MG63 (cell line): Measurements from ENCODE around the gene NSMF. TPM values are rescaled to one million over a fixed set of nuclear protein-coding genes. Genes with fewer than 3 reads are reported as not detected.

Source experiments
- DNase-seq: peaks from one replicate; pipeline ENCODE4 v3.0.0-alpha.2; 2020
- H3K27me3 ChIP-seq: fragments of 250-450 bp; sonication (Bioruptor Pico); 2 replicates; pipeline ENCODE4 v1.5.1; 2020; ENCODE audit warnings: mild to moderate bottlenecking, moderate library complexity
- H3K36me3 ChIP-seq: fragments of 250-450 bp; sonication (Bioruptor Pico); 2 replicates; pipeline ENCODE4 v1.5.1; 2020; ENCODE audit warnings: mild to moderate bottlenecking, moderate library complexity
- H3K4me3 ChIP-seq: fragments of 250-450 bp; sonication (Bioruptor Pico); 2 replicates; pipeline ENCODE4 v1.5.1; 2020; ENCODE audit warnings: mild to moderate bottlenecking, moderate library complexity
- H3K9me3 ChIP-seq: fragments of 250-450 bp; sonication (Bioruptor Pico); 2 replicates; pipeline ENCODE4 v1.5.1; 2020; ENCODE audit warnings: mild to moderate bottlenecking, moderate library complexity
- total RNA-seq: library from RNA; depleted of rRNA; stranded (reverse); fragments of >200 nt; shearing (Covaris generic); gene quantifications from 2 replicates; pipeline ENCODE4 v1.2.3, GENCODE V29; 2014; ENCODE audit warnings: low replicate concordance; rRNA removed

The NSMF gene
- total RNA-seq, 1 experiment from 2014 or later: 29.1 TPM

GRCh38 chr9:137406085-137406760 is 52.9 kb downstream of the NSMF start:
- no peak overlapping the region for H3K4me3 ChIP-seq
- H3K27me3 ChIP-seq: no peaks in the 10 kb centered on the region
- H3K36me3 ChIP-seq: no peaks in the 10 kb centered on the region
- H3K9me3 ChIP-seq: no peaks in the 10 kb centered on the region
- no peak for DNase-seq

GRCh38 chr9:137405677-137406081 is 53.5 kb downstream of the NSMF start:
- H3K36me3 ChIP-seq: no peaks in the 10 kb centered on the region
- DNase-seq: no peak
- H3K9me3 ChIP-seq: no peaks in the 10 kb centered on the region
- H3K4me3 ChIP-seq: no peak overlapping the region
- no peaks in the 10 kb centered on the region for H3K27me3 ChIP-seq

- no peaks in the 10 kb centered on the region for H3K36me3 ChIP-seq
- no peaks in the 10 kb centered on the region for H3K27me3 ChIP-seq
- no peak overlapping the region for H3K4me3 ChIP-seq
- no peak for DNase-seq
- no peaks in the 10 kb centered on the region for H3K9me3 ChIP-seq
These were observed 54.1 kb downstream of the NSMF start for GRCh38 chr9:137404961-137405567.

GRCh38 chr9:137403269-137403668 is 55.9 kb downstream of the NSMF start:
- Histone ChIP-seq H3K27me3 (no peaks in the 10 kb centered on the region), H3K9me3 (no peaks in the 10 kb centered on the region), H3K4me3 (no peak overlapping the region), H3K36me3 (no peaks in the 10 kb centered on the region)
- DNase-seq: no peak

GRCh38 chr9:137402746-137403145 is 56.4 kb downstream of the NSMF start:
- H3K27me3 ChIP-seq: no peaks in the 10 kb centered on the region
- H3K4me3 ChIP-seq: no peak overlapping the region
- H3K9me3 ChIP-seq: no peaks in the 10 kb centered on the region
- no peaks in the 10 kb centered on the region for H3K36me3 ChIP-seq
- DNase-seq: no peak

GRCh38 chr9:137398561-137399468 is 60.3 kb downstream of the NSMF start:
- Histone ChIP-seq H3K27me3 (no peaks in the 10 kb centered on the region), H3K9me3 (no peaks in the 10 kb centered on the region), H3K36me3 (no peaks in the 10 kb centered on the region), H3K4me3 (no peak overlapping the region)
- DNase-seq: no peak

GRCh38 chr9:137397675-137398423 is 61.3 kb downstream of the NSMF start:
- no peaks in the 10 kb centered on the region for H3K9me3 ChIP-seq
- H3K36me3 ChIP-seq: no peaks in the 10 kb centered on the region
- no peaks in the 10 kb centered on the region for H3K27me3 ChIP-seq
- no peak overlapping the region for H3K4me3 ChIP-seq
- no peak for DNase-seq

Other genes with a start within 250 kb of the NSMF start
- gene RNF208, start 237.1 kb downstream of the NSMF start, total RNA-seq: not detected in 2 replicates
- gene CYSRT1, start 234.2 kb downstream of the NSMF start, total RNA-seq: 0.89 and 1.5 TPM in 2 replicates
- not detected in 2 replicates for gene RNF224, start 231.8 kb downstream of the NSMF start, total RNA-seq
- not detected in 2 replicates for gene SLC34A3, start 228.4 kb downstream of the NSMF start, total RNA-seq
- gene TUBB4B, start 218.0 kb downstream of the NSMF start, total RNA-seq: 577 and 829 TPM in 2 replicates
- gene STPG3, start 208.0 kb downstream of the NSMF start, total RNA-seq: not detected in 2 replicates
- gene NELFB, start 204.0 kb downstream of the NSMF start, total RNA-seq: 56.3 and 75.6 TPM in 2 replicates
- 2.3 and 2.9 TPM in 2 replicates for gene TOR4A, start 181.6 kb downstream of the NSMF start, total RNA-seq
- gene NRARP, start 157.1 kb downstream of the NSMF start, total RNA-seq: 0.16 TPM in 1 of 2 replicates, not detected in the other
- 1.2 TPM in 2 replicates for gene EXD3, start 36.2 kb downstream of the NSMF start, total RNA-seq
- gene NOXA1, start 35.9 kb downstream of the NSMF start, total RNA-seq: not detected in 2 replicates
- gene ENTPD8, start 18.0 kb downstream of the NSMF start, total RNA-seq: not detected in 2 replicates
- gene PNPLA7, start 91.1 kb upstream of the NSMF start, total RNA-seq: not detected in 2 replicates
- gene MRPL41, start 92.5 kb upstream of the NSMF start, total RNA-seq: 57.4 and 62.2 TPM in 2 replicates
- 28.8 and 69.1 TPM in 2 replicates for gene DPH7, start 119.6 kb upstream of the NSMF start, total RNA-seq
- gene ZMYND19, start 131.2 kb upstream of the NSMF start, total RNA-seq: 19.0 and 33.8 TPM in 2 replicates
- 11.9 and 36.0 TPM in 2 replicates for gene ARRDC1, start 146.4 kb upstream of the NSMF start, total RNA-seq
- 64.5 and 157 TPM in 2 replicates for gene EHMT1, start 159.7 kb upstream of the NSMF start, total RNA-seq